COR-L47 (cell line): ENCODE results near the gene DDIAS.
"Not testable (repeated sequence)": the region's sequence is repeated elsewhere in the genome, so short reads cannot be mapped to it uniquely, and the experiment has no call there.

Experiments used
- DNase-seq: peaks from one replicate; lab custom pipeline; 2025; lab: John Stamatoyannopoulos, UW

Gene DDIAS

GRCh38 chr11:82901165-82901921 lies at the start of gene DDIAS:
TSS of gene DDIAS (plus strand) at chr11:82901736. CDS start at chr11:82914739, 13,003 bp downstream.
- DNase-seq = peak; percentile 99

- DNase-seq = no peak
These were observed 47.3 kb upstream of the DDIAS start for GRCh38 chr11:82854242-82854641.

- not testable (repeated sequence) for DNase-seq
These were observed 46.6 kb upstream of the DDIAS start for GRCh38 chr11:82854916-82855315.

GRCh38 chr11:82855616-82856015 lies 45.9 kb upstream of the DDIAS start:
- no peak for DNase-seq

- no peak for DNase-seq
These were observed 44.4 kb upstream of the DDIAS start for GRCh38 chr11:82857145-82857544.

- DNase-seq = no peak
These were observed 43.4 kb upstream of the DDIAS start for GRCh38 chr11:82858133-82858532.

GRCh38 chr11:82858556-82859091 lies 42.9 kb upstream of the DDIAS start:
- DNase-seq = no peak

GRCh38 chr11:82859750-82860149 lies 41.8 kb upstream of the DDIAS start:
- DNase-seq = no peak

- no peak for DNase-seq
These were observed 39.2 kb upstream of the DDIAS start for GRCh38 chr11:82862379-82862778.

- no peak for DNase-seq
These were observed 38.3 kb upstream of the DDIAS start for GRCh38 chr11:82863209-82863608.

- peak; percentile 77 for DNase-seq
These were observed 37.3 kb upstream of the DDIAS start for GRCh38 chr11:82864268-82864667.

GRCh38 chr11:82865841-82866240 lies 35.7 kb upstream of the DDIAS start:
- DNase-seq = no peak

- peak; percentile 88 for DNase-seq
These were observed 33.9 kb upstream of the DDIAS start for GRCh38 chr11:82867495-82868082.

- no peak for DNase-seq
These were observed 31.9 kb upstream of the DDIAS start for GRCh38 chr11:82869657-82870056.

- DNase-seq = no peak
These were observed 29.9 kb upstream of the DDIAS start for GRCh38 chr11:82871646-82872045.

- no peak for DNase-seq
These were observed 29.0 kb upstream of the DDIAS start for GRCh38 chr11:82872377-82873150.

- no peak for DNase-seq
These were observed 27.6 kb upstream of the DDIAS start for GRCh38 chr11:82873919-82874333.

- DNase-seq = no peak
These were observed 26.7 kb upstream of the DDIAS start for GRCh38 chr11:82874646-82875523.

- no peak for DNase-seq
These were observed 17.7 kb upstream of the DDIAS start for GRCh38 chr11:82883853-82884252.

GRCh38 chr11:82889133-82890001 lies 12.2 kb upstream of the DDIAS start:
- DNase-seq = no peak

- DNase-seq = no peak
These were observed 11.6 kb upstream of the DDIAS start for GRCh38 chr11:82890002-82890341.
